CD14-positive monocyte (primary cell): ENCODE measurements around the gene DNALI1. TPM values are rescaled to one million over a fixed set of nuclear protein-coding genes. Genes with fewer than 3 reads are reported as not detected.
A peak's percentile ranks its signal among the peaks of the same experiment; 100 is the strongest.

Source experiments
- DNase-seq, 3 donors: peaks; one replicate each; pipeline ENCODE4 v3.0.0-alpha.2; 2011 to 2022
- H2AFZ ChIP-seq: 2 replicates; pipeline ENCODE4 v1.6.0; 2012; ENCODE audit warnings: mild to moderate bottlenecking, low read depth, low read length, inconsistent platforms; ENCODE audit not compliant: insufficient read depth, poor library complexity, severe bottlenecking
- H3K27ac ChIP-seq, 2 donors: 1 replicate in 1 of 2; 2 replicates in 1 of 2; pipeline ENCODE4 v1.5.1; 2012 to 2013; ENCODE audit warnings: low read length in 2 of 2, control low read depth in 1 of 2, inconsistent platforms in 1 of 2, low read depth in 1 of 2, mild to moderate bottlenecking in 1 of 2
- H3K27me3 ChIP-seq, 2 donors: one replicate each; pipeline versions ENCODE4 v1.6.0 to v1.6.1; 2011 to 2013; ENCODE audit warnings: low read length in 2 of 2; ENCODE audit not compliant: control insufficient read depth in 2 of 2, insufficient read depth in 2 of 2
- H3K36me3 ChIP-seq, 2 donors: replicated peaks in 1 of 2; 1 replicate in 1 of 2; 2 replicates in 1 of 2; pipeline versions ENCODE4 v1.5.1 to v1.6.1; 2012 to 2013; ENCODE audit warnings: low read length in 2 of 2, control low read depth in 1 of 2, inconsistent platforms in 1 of 2, mild to moderate bottlenecking in 1 of 2; ENCODE audit not compliant: insufficient read depth in 2 of 2, control insufficient read depth in 1 of 2
- H3K4me1 ChIP-seq, 2 donors: 1 replicate in 1 of 2; 2 replicates in 1 of 2; pipeline versions ENCODE4 v1.5.1 to v1.6.1; 2012 to 2013; ENCODE audit warnings: low read length in 2 of 2, control low read depth in 1 of 2, inconsistent platforms in 1 of 2, mild to moderate bottlenecking in 1 of 2, moderate library complexity in 1 of 2; ENCODE audit not compliant: insufficient read depth in 2 of 2, control insufficient read depth in 1 of 2
- H3K4me2 ChIP-seq: replicated peaks from 2 replicates; pipeline ENCODE3; 2012; ENCODE audit warnings: low read length, moderate library complexity, mild to moderate bottlenecking; ENCODE audit not compliant: poor library complexity, severe bottlenecking; ENCODE audit errors: extremely low read depth
- H3K4me3 ChIP-seq, 3 experiments: fragments of 200-600 bp in 1 of 3; sonication (generic) in 1 of 3; replicated peaks in 1 of 3; 1 replicate in 2 of 3; 2 replicates in 1 of 3; pipeline ENCODE4 v1.5.1; 2011 to 2013; ENCODE audit warnings: low read length in 3 of 3, mild to moderate bottlenecking in 3 of 3, control low read depth in 2 of 3, low read depth in 2 of 3, inconsistent platforms in 1 of 3, moderate library complexity in 1 of 3
- H3K79me2 ChIP-seq: 2 replicates; pipeline ENCODE4 v1.6.0; 2012; ENCODE audit warnings: mild to moderate bottlenecking, control low read depth, inconsistent platforms, low read length, moderate library complexity; ENCODE audit not compliant: insufficient read depth
- H3K9ac ChIP-seq: 2 replicates; pipeline ENCODE4 v1.6.0; 2017; ENCODE audit warnings: low read length, mild to moderate bottlenecking; ENCODE audit not compliant: insufficient read depth, poor library complexity, severe bottlenecking
- H3K9me3 ChIP-seq, 2 donors: replicated peaks in 1 of 2; 1 replicate in 1 of 2; 2 replicates in 1 of 2; pipeline versions ENCODE4 v1.5.1 to v1.6.1; 2012 to 2013; ENCODE audit warnings: low read length in 2 of 2, control low read depth in 1 of 2; ENCODE audit not compliant: control insufficient read depth in 1 of 2, insufficient read depth in 1 of 2
- H4K20me1 ChIP-seq: 2 replicates; pipeline ENCODE4 v1.6.0; 2012; ENCODE audit warnings: mild to moderate bottlenecking, low read length, control low read depth, moderate library complexity; ENCODE audit not compliant: insufficient read depth
- H3K27ac Mint-ChIP-seq, 7 donors: one replicate each; pipeline ENCODE4 v1.8.0; 2020; ENCODE audit warnings: mild to moderate bottlenecking in 7 of 7, mixed read lengths in 7 of 7, moderate library complexity in 6 of 7, inconsistent platforms in 2 of 7
- H3K27me3 Mint-ChIP-seq, 3 donors: one replicate each; pipeline ENCODE4 v1.8.0; 2021 to 2022; ENCODE audit warnings: low read depth in 3 of 3, mild to moderate bottlenecking in 3 of 3, mixed read lengths in 3 of 3, moderate library complexity in 3 of 3, inconsistent platforms in 1 of 3
- H3K36me3 Mint-ChIP-seq, 2 donors: one replicate each; pipeline ENCODE4 v1.8.0; 2020; ENCODE audit warnings: mixed read lengths in 2 of 2, inconsistent platforms in 1 of 2, mild to moderate bottlenecking in 1 of 2
- H3K4me1 Mint-ChIP-seq: one replicate; pipeline ENCODE4 v1.8.0; 2020; ENCODE audit warnings: mild to moderate bottlenecking, mixed read lengths
- H3K4me3 Mint-ChIP-seq, 2 donors: one replicate each; pipeline ENCODE4 v1.8.0; 2020; ENCODE audit warnings: mild to moderate bottlenecking in 2 of 2, mixed read lengths in 2 of 2, moderate library complexity in 1 of 2
- H3K9me3 Mint-ChIP-seq, 7 donors: one replicate each; pipeline ENCODE4 v1.8.0; 2020 to 2022; ENCODE audit warnings: mixed read lengths in 7 of 7, mild to moderate bottlenecking in 6 of 7, moderate library complexity in 6 of 7, inconsistent platforms in 2 of 7
- CTCF ChIP-seq: fragments of 200-600 bp; IDR thresholded peaks from one replicate; pipeline ENCODE4 v1.8.0; 2022; ENCODE audit warnings: antibody characterized with exemption, mild to moderate bottlenecking
- WGBS: methylation state at CpG from one replicate; pipeline ENCODE4 v1.1.5; 2013; ENCODE audit warnings: missing lambda C conversion rate; ENCODE audit not compliant: insufficient coverage; 5-methylcytosine and 5-hydroxymethylcytosine counted together
- intact Hi-C, 2 donors: fragments of 100-400 bp; cut with micrococcal nuclease; formaldehyde crosslinking; loops; one replicate each; pipeline versions ENCODE4 v1.15.0 to v1.15.1; 2023
- polyA plus RNA-seq, 3 donors: library from polyadenylated mRNA; depleted of rRNA in 1 of 3; unstranded in 2 of 3; stranded (reverse) in 1 of 3; fragments of 300-500 nt in 2 of 3; fragments of >200 nt in 1 of 3; fragmentation: Illumina TruSeq in 2 of 3; gene quantifications; 1 replicate in 2 of 3; 2 replicates in 1 of 3; pipeline ENCODE4 v1.2.3, GENCODE V29; 2012 to 2021

DNALI1 gene
- polyA plus RNA-seq, 3 donors: not detected

- Mint-ChIP-seq H3K27ac (peak overlapping the region in 5 of 7 donors; percentile 52 to 90 (median 82)), H3K9me3 (peaks cover 0 to 2% (median 0%) of the 10 kb centered on the region in 7 donors), H3K36me3 (no peaks in the 10 kb centered on the region), H3K4me1 (peaks cover 4% of the 10 kb centered on the region), H3K4me3 (peak overlapping the region; percentile 76 to 84), H3K27me3 (peaks cover 2 to 10% (median 7%) of the 10 kb centered on the region in 3 donors)
- H3K4me2 ChIP-seq: peak overlapping the region; percentile 72
- no peaks in the 10 kb centered on the region for H3K9me3 ChIP-seq
- no peak for TF ChIP-seq CTCF
- H4K20me1 ChIP-seq: no peaks in the 10 kb centered on the region
- H3K36me3 ChIP-seq: no peaks in the 10 kb centered on the region
- WGBS: 98% methylated on average over 6 of the region's 9 CpGs
- no peaks in the 10 kb centered on the region for H3K27me3 ChIP-seq
- DNase-seq: no peak
- intact Hi-C loops: loop anchor here in 1 of 2 donors (5.0 kb wide), 1 partner anchor 71 kb away; no protein-coding TSS in a partner anchor
- H2AFZ ChIP-seq: peak overlapping the region; percentile 88
- peak overlapping the region; percentile 30 to 72 (median 37) for H3K4me3 ChIP-seq
- peak overlapping the region; percentile 53 for H3K9ac ChIP-seq
- no peaks in the 10 kb centered on the region for H3K79me2 ChIP-seq
- H3K4me1 ChIP-seq: peaks cover 12 to 14% of the 10 kb centered on the region in 2 donors
- H3K27ac ChIP-seq: peak overlapping the region; percentile 42 to 77
These were observed 49.2 kb downstream of the DNALI1 start for GRCh38 chr1:37605806-37606474.

- H3K27ac ChIP-seq: peak overlapping the region; percentile 42 to 77
- no peak for TF ChIP-seq CTCF
- no peaks in the 10 kb centered on the region for H3K79me2 ChIP-seq
- 59% methylated on average over 13 of the region's 15 CpGs for WGBS
- Mint-ChIP-seq H3K36me3 (no peaks in the 10 kb centered on the region), H3K4me1 (peaks cover 4% of the 10 kb centered on the region), H3K9me3 (peaks cover 0 to 2% (median 0%) of the 10 kb centered on the region in 7 donors), H3K4me3 (peak overlapping the region; percentile 76 to 84), H3K27ac (peak overlapping the region in 5 of 7 donors; percentile 76 to 90 (median 82)), H3K27me3 (peaks cover 2 to 8% (median 6%) of the 10 kb centered on the region in 3 donors)
- no peaks in the 10 kb centered on the region for H3K27me3 ChIP-seq
- H3K4me3 ChIP-seq: peak overlapping the region; percentile 30 to 72 (median 37)
- H4K20me1 ChIP-seq: no peaks in the 10 kb centered on the region
- intact Hi-C loops: loop anchor here in 1 of 2 donors (5.0 kb wide), 1 partner anchor 71 kb away; no protein-coding TSS in a partner anchor
- H3K9me3 ChIP-seq: no peaks in the 10 kb centered on the region
- peak overlapping the region; percentile 72 for H3K4me2 ChIP-seq
- H3K36me3 ChIP-seq: no peaks in the 10 kb centered on the region
- peak; percentile 46 to 75 (median 62) for DNase-seq
- peak overlapping the region; percentile 88 for H2AFZ ChIP-seq
- H3K9ac ChIP-seq: peak overlapping the region; percentile 53
- H3K4me1 ChIP-seq: peaks cover 12 to 14% of the 10 kb centered on the region in 2 donors
These were observed 49.9 kb downstream of the DNALI1 start for GRCh38 chr1:37606481-37607263.
